H1 (cell line): ENCODE measurements around the gene CABLES2. TPM values are rescaled to one million over a fixed set of nuclear protein-coding genes. Genes with fewer than 3 reads are reported as not detected.

ENCODE experiments used
- CTCF ChIA-PET: fragments of 300-600 bp; sonication (Branson Sonifier 250); formaldehyde crosslinking; loops from one replicate; lab custom pipeline; 2021; ENCODE audit not compliant: partially characterized antibody; lab: Charles Lee
- POLR2A ChIA-PET: fragments of 300-600 bp; sonication (Branson Sonifier 250); formaldehyde crosslinking; loops from one replicate; lab custom pipeline; 2021; ENCODE audit warnings: inconsistent platforms; ENCODE audit not compliant: partially characterized antibody; lab: Charles Lee
- DNase-seq, 2 experiments: peaks; one replicate each; pipeline versions ENCODE4 v3.0.0 to v3.0.0-alpha.2; 2010 to 2022; ENCODE audit warnings: low spot score in 2 of 2, low read depth in 1 of 2, mixed read lengths in 1 of 2
- FAIRE-seq: peaks from 2 replicates; lab custom pipeline; 2011; peaks lifted over from hg19 to GRCh38; lab: Jason Lieb, UNC
- H2AFZ ChIP-seq: 2 replicates; pipeline ENCODE4 v1.8.1; 2012; ENCODE audit warnings: low read length, inconsistent platforms
- H2AK5ac ChIP-seq: 2 replicates; pipeline ENCODE4 v1.6.1; 2013; ENCODE audit warnings: low read depth, low read length
- H2BK120ac ChIP-seq: replicated peaks from 2 replicates; pipeline ENCODE3; 2013; ENCODE audit warnings: low read depth, low read length, inconsistent platforms
- H2BK12ac ChIP-seq: 2 replicates; pipeline ENCODE4 v1.6.1; 2013; ENCODE audit warnings: low read depth, low read length
- H2BK15ac ChIP-seq: 2 replicates; pipeline ENCODE4 v1.6.1; 2013; ENCODE audit warnings: low read length
- H2BK20ac ChIP-seq: 2 replicates; pipeline ENCODE4 v1.6.1; 2013; ENCODE audit warnings: low read length
- H2BK5ac ChIP-seq: 2 replicates; pipeline ENCODE4 v1.6.1; 2013; ENCODE audit warnings: low read depth, low read length
- H3K14ac ChIP-seq: 2 replicates; pipeline ENCODE4 v1.6.1; 2013; ENCODE audit warnings: inconsistent platforms; ENCODE audit not compliant: insufficient read length
- H3K18ac ChIP-seq: 2 replicates; pipeline ENCODE4 v1.6.1; 2013; ENCODE audit warnings: low read length; ENCODE audit errors: extremely low read depth
- H3K23ac ChIP-seq: 2 replicates; pipeline ENCODE4 v1.6.1; 2013; ENCODE audit warnings: inconsistent platforms; ENCODE audit not compliant: insufficient read length
- H3K23me2 ChIP-seq: 2 replicates; pipeline ENCODE4 v1.6.1; 2013; ENCODE audit warnings: low read depth, low read length
- H3K27ac ChIP-seq: 2 replicates; pipeline ENCODE4 v1.6.1; 2011; ENCODE audit warnings: low read depth, low read length, inconsistent platforms
- H3K27me3 ChIP-seq, 4 experiments: replicated peaks in 1 of 4; 1 replicate in 1 of 4; 2 replicates in 3 of 4; pipeline versions ENCODE4 v1.6.1 to v1.8.1; 2011 to 2013; ENCODE audit warnings: low read length in 3 of 4, mild to moderate bottlenecking in 3 of 4, inconsistent platforms in 2 of 4, mixed read lengths in 2 of 4, moderate library complexity in 1 of 4; ENCODE audit not compliant: control insufficient read depth in 3 of 4, insufficient read depth in 3 of 4; ENCODE audit errors: extremely low read depth in 1 of 4
- H3K36me3 ChIP-seq, 4 experiments: 2 replicates each; pipeline versions ENCODE4 v1.6.1 to v1.8.1; 2011 to 2013; ENCODE audit warnings: mild to moderate bottlenecking in 4 of 4, low read length in 3 of 4, moderate library complexity in 2 of 4, control low read depth in 1 of 4, inconsistent platforms in 1 of 4; ENCODE audit not compliant: insufficient read depth in 4 of 4, control insufficient read depth in 2 of 4
- H3K4ac ChIP-seq: replicated peaks from 2 replicates; pipeline ENCODE3; 2013; ENCODE audit warnings: low read length, low read depth, mixed read lengths, inconsistent platforms; ENCODE audit not compliant: insufficient read length
- H3K4me1 ChIP-seq, 4 experiments: replicated peaks in 1 of 4; 1 replicate in 1 of 4; 2 replicates in 3 of 4; pipeline versions ENCODE4 v1.6.1 to v1.8.1; 2011 to 2013; ENCODE audit warnings: low read length in 3 of 4, inconsistent platforms in 2 of 4, mixed read lengths in 1 of 4; ENCODE audit not compliant: insufficient read depth in 4 of 4, control insufficient read depth in 3 of 4
- H3K4me2 ChIP-seq, 2 experiments: 2 replicates each; pipeline versions ENCODE4 v1.6.1 to v1.8.1; 2011 to 2013; ENCODE audit warnings: low read depth in 2 of 2, low read length in 2 of 2, control low read depth in 1 of 2, inconsistent platforms in 1 of 2, mild to moderate bottlenecking in 1 of 2; ENCODE audit not compliant: insufficient read depth in 1 of 2
- H3K4me3 ChIP-seq, 4 experiments: fragments of 200-600, 300-600 bp in 1 of 4; sonication (generic), shearing (Covaris generic), sonication (Bioruptor Twin) in 1 of 4; 2 replicates each; pipeline versions ENCODE4 v1.5.1 to v1.8.1; 2011 to 2016; ENCODE audit warnings: low read length in 4 of 4, low read depth in 3 of 4, control low read depth in 2 of 4, inconsistent platforms in 2 of 4, mild to moderate bottlenecking in 2 of 4, mixed read lengths in 1 of 4, moderate library complexity in 1 of 4; ENCODE audit not compliant: insufficient read depth in 2 of 4; ENCODE audit errors: extremely low read depth in 1 of 4
- H3K56ac ChIP-seq: replicated peaks from 2 replicates; pipeline ENCODE3; 2013; ENCODE audit warnings: low read depth, mild to moderate bottlenecking, mixed read lengths, low read length, inconsistent platforms; ENCODE audit not compliant: insufficient read length
- H3K79me1 ChIP-seq: 2 replicates; pipeline ENCODE4 v1.6.1; 2013; ENCODE audit warnings: low read depth, low read length, control low read depth
- H3K79me2 ChIP-seq, 2 experiments: 2 replicates each; pipeline versions ENCODE4 v1.6.1 to v1.8.1; 2012 to 2013; ENCODE audit warnings: low read length in 2 of 2, mild to moderate bottlenecking in 2 of 2, inconsistent platforms in 1 of 2; ENCODE audit not compliant: insufficient read depth in 2 of 2, control insufficient read depth in 1 of 2
- H3K9ac ChIP-seq, 4 experiments: replicated peaks in 1 of 4; 1 replicate in 1 of 4; 2 replicates in 3 of 4; pipeline versions ENCODE4 v1.6.1 to v1.8.1; 2011 to 2013; ENCODE audit warnings: low read depth in 3 of 4, low read length in 3 of 4, control low read depth in 2 of 4, mild to moderate bottlenecking in 2 of 4, moderate library complexity in 2 of 4, inconsistent platforms in 1 of 4; ENCODE audit errors: extremely low read depth in 1 of 4
- H3K9me3 ChIP-seq, 2 experiments: 2 replicates each; pipeline versions ENCODE4 v1.6.1 to v1.8.1; 2012 to 2013; ENCODE audit warnings: mild to moderate bottlenecking in 2 of 2, moderate library complexity in 2 of 2, control low read depth in 1 of 2, inconsistent platforms in 1 of 2, low read depth in 1 of 2, low read length in 1 of 2, mixed read lengths in 1 of 2; ENCODE audit not compliant: insufficient read depth in 2 of 2
- H4K20me1 ChIP-seq, 2 experiments: replicated peaks in 1 of 2; 2 replicates each; pipeline versions ENCODE3 to v1.8.1; 2011 to 2013; ENCODE audit warnings: inconsistent platforms in 2 of 2, low read length in 2 of 2, mild to moderate bottlenecking in 1 of 2; ENCODE audit not compliant: insufficient read depth in 2 of 2, control insufficient read depth in 1 of 2
- H4K5ac ChIP-seq: 2 replicates; pipeline ENCODE4 v1.6.1; 2013; ENCODE audit warnings: low read length, low read depth, mixed read lengths, inconsistent platforms; ENCODE audit not compliant: insufficient read length
- H4K8ac ChIP-seq: 2 replicates; pipeline ENCODE4 v1.8.0; 2013; ENCODE audit warnings: mild to moderate bottlenecking, moderate library complexity, low read length, inconsistent platforms; ENCODE audit not compliant: insufficient read depth; ENCODE audit errors: extremely low read depth
- H4K91ac ChIP-seq: replicated peaks from 2 replicates; pipeline ENCODE3; 2013; ENCODE audit warnings: low read length, mixed read lengths, inconsistent platforms; ENCODE audit not compliant: insufficient read length
- ATF3 ChIP-seq: IDR thresholded peaks from 2 replicates; pipeline ENCODE4 v1.6.1; 2011; ENCODE audit warnings: low read depth, mild to moderate bottlenecking, low read length; ENCODE audit not compliant: insufficient read depth
- BACH1 ChIP-seq: IDR thresholded peaks from 2 replicates; pipeline ENCODE4 v1.6.1; 2012; ENCODE audit warnings: low read length, improper control_type of control experiment
- CHD2 ChIP-seq: IDR thresholded peaks from 2 replicates; pipeline ENCODE4 v1.6.1; 2012; ENCODE audit warnings: low read length, improper control_type of control experiment
- EZH2 ChIP-seq: fragments of 200-600 bp; sonication (generic); IDR thresholded peaks from 2 replicates; pipeline ENCODE4 v1.7.1; 2012; ENCODE audit warnings: low read depth, mild to moderate bottlenecking, moderate library complexity, low read length, inconsistent platforms; ENCODE audit not compliant: severe bottlenecking
- KDM1A ChIP-seq: fragments of 200-600, 300-600 bp; sonication (generic); IDR thresholded peaks from 2 replicates; pipeline ENCODE4 v1.7.1; 2016; ENCODE audit warnings: mild to moderate bottlenecking, low read length, borderline replicate concordance
- RFX5 ChIP-seq: IDR thresholded peaks from 2 replicates; pipeline ENCODE4 v1.6.1; 2011; ENCODE audit warnings: low read depth, low read length, improper control_type of control experiment, borderline replicate concordance
- TAF7 ChIP-seq: optimal IDR thresholded peaks from 2 replicates; pipeline ENCODE3; 2011; ENCODE audit warnings: low read depth, mild to moderate bottlenecking, inconsistent platforms, low read length, moderate library complexity, borderline replicate concordance
- TEAD4 ChIP-seq: IDR thresholded peaks from 2 replicates; pipeline ENCODE4 v1.6.1; 2012; ENCODE audit warnings: low read depth, low read length, inconsistent platforms, mixed read lengths
- USF2 ChIP-seq: IDR thresholded peaks from 2 replicates; pipeline ENCODE4 v1.6.1; 2011; ENCODE audit warnings: low read length, improper control_type of control experiment
- WGBS, 2 experiments: shearing (Covaris generic) in 1 of 2; methylation state at CpG; one replicate each; pipeline versions ENCODE4 v1.1.6 to v1.1.7; 2013 to 2015; ENCODE audit warnings: low lambda C conversion rate in 2 of 2, mixed read lengths in 2 of 2, inconsistent platforms in 1 of 2, low coverage in 1 of 2, missing lambda C conversion rate in 1 of 2; ENCODE audit not compliant: insufficient replicate concordance in 2 of 2, insufficient coverage in 1 of 2, insufficient read length in 1 of 2; ENCODE audit errors: extremely low coverage in 1 of 2, missing lambda C conversion rate in 1 of 2; 5-methylcytosine and 5-hydroxymethylcytosine counted together
- polyA plus RNA-seq, 7 experiments: library from polyadenylated mRNA; depleted of rRNA in 3 of 7; stranded (reverse) in 5 of 7; unstranded in 2 of 7; fragments of >200 nt in 5 of 7; fragments of 200-250 nt in 2 of 7; gene quantifications; 1 replicate in 5 of 7; 2 replicates in 1 of 7; 4 replicates in 1 of 7; pipeline versions ENCODE4 v1.2.1 to v1.2.3, GENCODE V29; 2011 to 2013; ENCODE audit warnings: missing spikeins in 2 of 7, mixed read lengths in 2 of 7
- total RNA-seq: library from RNA; stranded (reverse); fragmentation: NEBNext Ultra II Directional; extraction: Animal tissue kit (Norgen Biotek cat#: 25700); gene quantifications from 2 replicates; pipeline ENCODE4 v1.2.1, GENCODE V29; 2021

The CABLES2 gene
- total and polyA plus RNA-seq, 2 of the 8 experiments (the other 6 are each of a cell fraction or from before 2014, with no cell fraction given), result 8.0 to 8.8 TPM

GRCh38 chr20:62369815-62370114 is 37.3 kb downstream of the CABLES2 start:
- Histone ChIP-seq H3K23me2 (peaks cover 12% of the 10 kb centered on the region), H4K5ac (no peak overlapping the region), H2BK5ac (peak overlapping the region; percentile 60; the same call in 1 of the 2 replicates), H3K27ac (no peak overlapping the region), H3K14ac (no peak overlapping the region), H4K91ac (no peak overlapping the region), H4K8ac (no peak overlapping the region), H3K79me1 (peaks cover 2% of the 10 kb centered on the region), H3K9ac (no peak overlapping the region), H2BK15ac (peak overlapping the region; percentile 72; the same call in 1 of the 2 replicates), H2BK120ac (no peak overlapping the region), H4K20me1 (peaks cover 2 to 3% of the 10 kb centered on the region in 2 experiments), H3K4me2 (peak overlapping the region; percentile 85 to 86), H3K56ac (no peak overlapping the region), H3K27me3 (no peaks in the 10 kb centered on the region), H3K9me3 (no peaks in the 10 kb centered on the region), H2AK5ac (peak overlapping the region; percentile 61; the same call in 1 of the 2 replicates), H2BK20ac (0 out of 2 replicates have a peak overlapping the region, but pooled peaks have one; percentile 72), H3K18ac (peak overlapping the region; percentile 78), H3K4me1 (peaks cover 8 to 50% (median 41%) of the 10 kb centered on the region in 4 experiments), H3K36me3 (no peaks in the 10 kb centered on the region; a peak in 1 of 8 replicates), H3K23ac (no peak overlapping the region), H3K4me3 (peak overlapping the region in 2 of 4 experiments; percentile 3 to 63; a peak in 1 of 8 replicates), H3K79me2 (peaks cover 6 to 19% of the 10 kb centered on the region in 2 experiments; a peak in 3 of 4 replicates), H3K4ac (no peak overlapping the region), H2AFZ (no peak overlapping the region), H2BK12ac (peak overlapping the region; percentile 55; the same call in 1 of the 2 replicates)
- no peak for TF ChIP-seq ATF3
- no peak for TF ChIP-seq TEAD4
- TF ChIP-seq BACH1, result no peak
- TF ChIP-seq USF2, result no peak
- TF ChIP-seq RFX5, result no peak
- no peak for TF ChIP-seq CHD2
- TF ChIP-seq KDM1A, result no peak
- TF ChIP-seq EZH2, result no peak
- TF ChIP-seq TAF7, result no peak
- DNase-seq (no peak), FAIRE-seq (no peak)
- ChIA-PET POLR2A (interaction anchor here (1.3 to 12.6 kb wide), 8 partner anchors 9 to 151 kb away, joined by 3 to 213 read pairs (median 63); partner anchors contain the start of genes ADRM1 and RPS21), CTCF (interaction anchor here (0.9 to 10.9 kb wide), 10 partner anchors 11 to 111 kb away, joined by 3 to 212 read pairs (median 4); partner anchors contain the start of gene RPS21)
- 86% methylated on average over 4 of the region's 4 CpGs; no CpG with 5 or more reads in 1 of the 2 experiments for WGBS, 2 experiments
